A549 (cell line): ENCODE results near the gene PLEKHA5. TPM values are rescaled to one million over a fixed set of nuclear protein-coding genes. Genes with fewer than 3 reads are reported as not detected.
A peak's percentile ranks its signal among the peaks of the same experiment; 100 is the strongest.

Source experiments
- ATAC-seq, 2 experiments: fragments of 200-7000 bp in 1 of 2; fragments of >200 bp in 1 of 2; cut with Nextera tagmentation in 1 of 2; cut with Tn5 transposase in 1 of 2; 3 replicates each; pipeline versions ENCODE4 v1.8.0 to v1.9.1; 2018 to 2020; ENCODE audit warnings: mild to moderate bottlenecking in 1 of 2, moderate library complexity in 1 of 2
- CTCF ChIA-PET: fragments of 300-600 bp; sonication (Branson Sonifier 250); formaldehyde crosslinking; extraction: SDS; loops from one replicate; lab custom pipeline; 2021; ENCODE audit warnings: antibody characterized with exemption, inconsistent platforms; lab: Yijun Ruan, JAX
- POLR2A ChIA-PET: fragments of 350-600 bp; formaldehyde crosslinking; extraction: SDS; loops from one replicate; lab custom pipeline; 2021; ENCODE audit warnings: antibody characterized with exemption, inconsistent platforms; lab: Yijun Ruan, JAX
- DNase-seq, 2 experiments: peaks; one replicate each; pipeline versions ENCODE4 v3.0.0 to v3.0.0-alpha.2; 2011 to 2016; ENCODE audit warnings: low read depth in 1 of 2, low spot score in 1 of 2
- FAIRE-seq: peaks from 2 replicates; lab custom pipeline; 2011; peaks lifted over from hg19 to GRCh38; lab: Jason Lieb, UNC
- H3K27ac ChIP-seq, 2 experiments: fragments of >200 bp; sonication (Bioruptor Twin); formaldehyde crosslinking; 3 replicates each; pipeline ENCODE4 v1.5.1; 2016 to 2017
- H3K4me1 ChIP-seq: fragments of >200 bp; sonication (Bioruptor Twin); formaldehyde crosslinking; 3 replicates; pipeline ENCODE4 v1.6.1; 2016
- H3K4me2 ChIP-seq: fragments of >200 bp; sonication (Bioruptor Twin); formaldehyde crosslinking; 3 replicates; pipeline ENCODE4 v1.6.1; 2016
- H3K4me3 ChIP-seq: fragments of >200 bp; sonication (Bioruptor Twin); formaldehyde crosslinking; 3 replicates; pipeline ENCODE4 v1.5.1; 2016
- H3K9me3 ChIP-seq: fragments of >200 bp; sonication (Bioruptor Twin); formaldehyde crosslinking; 3 replicates; pipeline ENCODE4 v1.6.1; 2016
- BHLHE40 ChIP-seq: IDR thresholded peaks from 2 replicates; pipeline ENCODE4 v1.6.1; 2012; ENCODE audit warnings: low read depth, low read length, inconsistent platforms
- CTCF ChIP-seq: fragments of >200 bp; sonication (Bioruptor Twin); formaldehyde crosslinking; IDR thresholded peaks from 3 replicates; pipeline ENCODE4 v1.5.1; 2016
- E2F6 ChIP-seq: IDR thresholded peaks from 2 replicates; pipeline ENCODE4 v1.6.1; 2012; ENCODE audit warnings: low read depth, borderline replicate concordance
- EHMT2 ChIP-seq: fragments of 200-600 bp; sonication (generic); IDR thresholded peaks from 2 replicates; pipeline ENCODE4 v1.6.1; 2016; ENCODE audit warnings: antibody characterized with exemption, low read depth, mild to moderate bottlenecking, moderate library complexity
- EP300 ChIP-seq, 2 experiments: fragments of >200 bp; sonication (Bioruptor Twin); formaldehyde crosslinking; IDR thresholded peaks; 2 replicates in 1 of 2; 3 replicates in 1 of 2; pipeline ENCODE4 v1.6.1; 2016 to 2017
- ESRRA ChIP-seq: fragments of 150-350 bp; IDR thresholded peaks from 2 replicates; pipeline ENCODE4 v1.6.1; 2014; ENCODE audit warnings: mild to moderate bottlenecking, low read length, borderline replicate concordance
- FOSL2 ChIP-seq, 2 experiments: fragments of 450-650 bp in 1 of 2; fragments of >200 bp in 1 of 2; sonication (Bioruptor Twin) in 1 of 2; formaldehyde crosslinking; IDR thresholded peaks; 2 replicates each; pipeline versions ENCODE4 v1.5.0 to v1.6.1; 2016 to 2020; ENCODE audit warnings: mild to moderate bottlenecking in 1 of 2, moderate library complexity in 1 of 2
- HDAC2 ChIP-seq: fragments of 200-600 bp; sonication (generic); IDR thresholded peaks from 2 replicates; pipeline ENCODE4 v1.6.1; 2016
- HES2 ChIP-seq: fragments of >200 bp; sonication (Bioruptor Twin); formaldehyde crosslinking; IDR thresholded peaks from 2 replicates; pipeline ENCODE4 v1.6.1; 2016
- HEYL ChIP-seq: fragments of 250-450 bp; sonication (Bioruptor Pico); IDR thresholded peaks from 2 replicates; pipeline ENCODE4 v1.8.0; 2021; ENCODE audit warnings: mild to moderate bottlenecking, moderate library complexity
- HOXB13 ChIP-seq: fragments of 250-450 bp; sonication (Bioruptor Pico); IDR thresholded peaks from 2 replicates; pipeline ENCODE4 v1.5.0; 2020; ENCODE audit warnings: low read depth, mild to moderate bottlenecking, moderate library complexity
- HOXB5 ChIP-seq: fragments of 250-450 bp; sonication (Bioruptor Pico); IDR thresholded peaks from 2 replicates; pipeline ENCODE4 v1.5.0; 2020; ENCODE audit warnings: mild to moderate bottlenecking, moderate library complexity
- KDM5A ChIP-seq: fragments of 200-600 bp; sonication (generic); IDR thresholded peaks from 2 replicates; pipeline ENCODE4 v1.6.1; 2016; ENCODE audit warnings: antibody characterized with exemption, mild to moderate bottlenecking
- MAFK ChIP-seq: fragments of 450-650 bp; IDR thresholded peaks from 2 replicates; pipeline ENCODE4 v1.6.1; 2014; ENCODE audit not compliant: partially characterized antibody
- MAX ChIP-seq: IDR thresholded peaks from 2 replicates; pipeline ENCODE4 v1.6.1; 2012
- NR3C1 ChIP-seq: fragments of >200 bp; sonication (Bioruptor Twin); formaldehyde crosslinking; IDR thresholded peaks from 3 replicates; pipeline ENCODE4 v1.6.1; 2017
- POLR2A ChIP-seq: IDR thresholded peaks from 2 replicates; pipeline ENCODE4 v1.6.1; 2012; ENCODE audit warnings: mild to moderate bottlenecking, low read length
- RAD21 ChIP-seq, 2 experiments: fragments of >200 bp in 1 of 2; sonication (Bioruptor Twin) in 1 of 2; formaldehyde crosslinking in 1 of 2; IDR thresholded peaks in 1 of 2; conservative IDR thresholded peaks in 1 of 2; 2 replicates in 1 of 2; 3 replicates in 1 of 2; pipeline ENCODE4 v1.6.1; 2012 to 2018; ENCODE audit warnings: inconsistent platforms in 1 of 2
- RCOR1 ChIP-seq: fragments of 150-350 bp; IDR thresholded peaks from 2 replicates; pipeline ENCODE4 v1.6.1; 2014; ENCODE audit warnings: antibody characterized with exemption, low read length, low read depth
- REST ChIP-seq: fragments of 200-600 bp; sonication (generic); IDR thresholded peaks from 2 replicates; pipeline ENCODE4 v1.6.1; 2016; ENCODE audit warnings: antibody characterized with exemption, mild to moderate bottlenecking, moderate library complexity
- RFX5 ChIP-seq: fragments of 450-650 bp; IDR thresholded peaks from 2 replicates; pipeline ENCODE4 v1.7.1; 2014; ENCODE audit warnings: antibody characterized with exemption, mild to moderate bottlenecking, moderate library complexity
- SMC3 ChIP-seq: fragments of >200 bp; sonication (Bioruptor Twin); formaldehyde crosslinking; IDR thresholded peaks from 3 replicates; pipeline ENCODE4 v1.6.1; 2018; ENCODE audit warnings: inconsistent platforms
- WGBS: methylation state at CpG from one replicate; pipeline ENCODE4 v1.1.6; 2017; ENCODE audit errors: missing lambda C conversion rate; 5-methylcytosine and 5-hydroxymethylcytosine counted together
- polyA plus RNA-seq, 4 experiments: library from polyadenylated mRNA; depleted of rRNA in 3 of 4; stranded (reverse); fragments of >200 nt; fragmentation: RNase III in 1 of 4; extraction: RNeasy Plus Mini Kit Qiagen cat#74134 plus additional on column Dnase treatment in 1 of 4; gene quantifications; 2 replicates in 3 of 4; 3 replicates in 1 of 4; pipeline ENCODE4 v1.2.3, GENCODE V29; 2011 to 2017

The PLEKHA5 gene
- polyA plus RNA-seq, 2 of the 4 experiments (the other 2 are of a cell fraction) = 7.6 to 13.2 TPM

GRCh38 chr12:19288603-19289244 lies 159.2 kb downstream of the PLEKHA5 start:
- FAIRE-seq = peak; percentile 90
- Histone ChIP-seq H3K27ac (no peak overlapping the region), H3K4me3 (no peak overlapping the region), H3K4me1 (no peaks in the 10 kb centered on the region), H3K9me3 (no peaks in the 10 kb centered on the region), H3K4me2 (no peak overlapping the region)
- CTCF ChIA-PET = interaction anchor here (0.7 to 2.0 kb wide), 10 partner anchors 10 to 159 kb away, joined by 3 to 14 read pairs (median 3); partner anchors contain the start of gene PLEKHA5
- WGBS = 25% methylated on average over 2 of the region's 2 CpGs
- POLR2A ChIA-PET = no interaction called here
- peak; percentile 43 to 72; a peak in 4 of 6 replicates for ATAC-seq
- DNase-seq = peak; percentile 38 to 48
- TF ChIP-seq ESRRA (no peak), RAD21 (conservative IDR thresholded peaks at IDR 0.05 in 1 of 2, IDR thresholded peaks at IDR 0.05 in 1 of 2) (peak; percentile 64 to 67), MAX (no peak), HOXB5 (peak; percentile 98), RFX5 (no peak), SMC3 (peak; percentile 75), POLR2A (no peak), CTCF (peak; percentile 73)

GRCh38 chr12:19298836-19299605 lies 169.5 kb downstream of the PLEKHA5 start:
- ATAC-seq (no peak), DNase-seq (no peak), FAIRE-seq (no peak)
- POLR2A ChIA-PET = no interaction called here
- Histone ChIP-seq H3K27ac (no peak overlapping the region), H3K9me3 (no peaks in the 10 kb centered on the region), H3K4me1 (no peaks in the 10 kb centered on the region), H3K4me2 (no peak overlapping the region), H3K4me3 (no peak overlapping the region)
- CTCF ChIA-PET = interaction anchor here (3.6 kb wide), 1 partner anchor 10 kb away, joined by 14 read pairs; no protein-coding TSS in a partner anchor
- TF ChIP-seq MAFK = peak; percentile 86
- no peak for TF ChIP-seq NR3C1
- 90% methylated on average over 7 of the region's 7 CpGs for WGBS

GRCh38 chr12:19299765-19300164 lies 170.2 kb downstream of the PLEKHA5 start:
- 69% methylated on average over 3 of the region's 3 CpGs for WGBS
- FAIRE-seq (no peak), ATAC-seq (no peak), DNase-seq (no peak)
- H3K9me3 ChIP-seq = no peaks in the 10 kb centered on the region
- no peaks in the 10 kb centered on the region for H3K4me1 ChIP-seq
- no peak for TF ChIP-seq FOSL2 (IDR thresholded peaks at IDR 0.05)
- TF ChIP-seq FOSL2 (CRISPR knock-in tag; IDR thresholded peaks at IDR 0.05) = 0 out of 2 replicates have a peak, but pooled peaks have one; percentile 14
- no peak for TF ChIP-seq HDAC2
- no peak overlapping the region for H3K4me3 ChIP-seq
- ChIA-PET CTCF (interaction anchor here (3.6 kb wide), 1 partner anchor 11 kb away, joined by 14 read pairs; no protein-coding TSS in a partner anchor), POLR2A (no interaction called here)
- no peak overlapping the region for H3K4me2 ChIP-seq
- H3K27ac ChIP-seq = no peak overlapping the region

- DNase-seq (no peak), ATAC-seq (no peak), FAIRE-seq (no peak)
- Histone ChIP-seq H3K4me3 (no peak overlapping the region), H3K4me1 (no peaks in the 10 kb centered on the region), H3K9me3 (no peaks in the 10 kb centered on the region), H3K27ac (no peak overlapping the region), H3K4me2 (no peak overlapping the region)
- ChIA-PET POLR2A (no interaction called here), CTCF (no interaction called here)
- no peak for TF ChIP-seq EHMT2
- TF ChIP-seq POLR2A = no peak
- TF ChIP-seq HEYL (CRISPR knock-in tag) = no peak
- no peak for TF ChIP-seq HDAC2
- TF ChIP-seq E2F6 = no peak
- no peak for TF ChIP-seq MAX
- TF ChIP-seq HOXB13 (CRISPR knock-in tag) = no peak
- no peak for TF ChIP-seq EP300 (IDR thresholded peaks at IDR 0.05)
- no peak for TF ChIP-seq BHLHE40
- no peak for TF ChIP-seq KDM5A
- TF ChIP-seq HES2 = no peak
- TF ChIP-seq RCOR1 = no peak
- no peak for TF ChIP-seq REST
Measured at GRCh38 chr12:19301223-19301622, 171.7 kb downstream of the PLEKHA5 start.
